ENCODE measurements around the gene DHRS4L2.
"Not testable (repeated sequence)": the region's sequence is repeated elsewhere in the genome, so short reads cannot be mapped to it uniquely, and the experiment has no call there.

DHRS4L2 gene

GRCh38 chr14:24040692-24041091, 52.0 kb downstream of the DHRS4L2 start:
- no peaks in the 10 kb centered on the region for H3F3A ChIP-seq (ENCODE audit: insufficient read depth)
- no peaks in the 10 kb centered on the region for H3K9me3 ChIP-seq (ENCODE audit: insufficient read depth, low read length)
- no peaks in the 10 kb centered on the region for H3K79me2 ChIP-seq (ENCODE audit: insufficient read depth, low read length)
- no peaks in the 10 kb centered on the region for H4K20me1 ChIP-seq (ENCODE audit: low read depth, low read length)
- no peaks in the 10 kb centered on the region for H3K27me3 ChIP-seq (ENCODE audit: low read length)
- no peak overlapping the region for H3K4me3 ChIP-seq (ENCODE audit: insufficient read depth, low read length, poor library complexity, severe bottlenecking)
- no peak overlapping the region for H2AFZ ChIP-seq (ENCODE audit: low read depth, low read length, severe bottlenecking)
- no peak overlapping the region for H3K27ac ChIP-seq (ENCODE audit: low read depth, low read length)
- no peak overlapping the region for H3K9ac ChIP-seq (ENCODE audit: low read length)
- no peaks in the 10 kb centered on the region for H3K36me3 ChIP-seq (ENCODE audit: low read length)
- H3K9me2 ChIP-seq (replicated peaks; ENCODE audit: insufficient read depth, low read length), result no peaks in the 10 kb centered on the region
- TF ChIP-seq CTCF (IDR thresholded peaks at IDR 0.05; ENCODE audit: insufficient read depth, low read length, poor library complexity, severe bottlenecking), result no peak
- TF ChIP-seq EZH2phosphoT487 (conservative IDR thresholded peaks at IDR 0.05; ENCODE audit: low read length), result no peak
- H3K4me2 ChIP-seq (ENCODE audit: low read depth, low read length, poor library complexity, severe bottlenecking), result no peak overlapping the region

GRCh38 chr14:24042746-24043145, 54.0 kb downstream of the DHRS4L2 start:
- Histone ChIP-seq H4K20me1 (ENCODE audit: low read depth, low read length) (no peaks in the 10 kb centered on the region), H3K4me2 (ENCODE audit: low read depth, low read length, poor library complexity, severe bottlenecking) (no peak overlapping the region), H3K27me3 (ENCODE audit: low read length) (no peaks in the 10 kb centered on the region), H3K36me3 (ENCODE audit: low read length) (no peaks in the 10 kb centered on the region), H3K79me2 (ENCODE audit: insufficient read depth, low read length) (no peaks in the 10 kb centered on the region), H2AFZ (ENCODE audit: low read depth, low read length, severe bottlenecking) (no peak overlapping the region), H3K4me3 (ENCODE audit: insufficient read depth, low read length, poor library complexity, severe bottlenecking) (no peak overlapping the region), H3F3A (ENCODE audit: insufficient read depth) (no peaks in the 10 kb centered on the region), H3K27ac (ENCODE audit: low read depth, low read length) (no peak overlapping the region), H3K9me3 (ENCODE audit: insufficient read depth, low read length) (no peaks in the 10 kb centered on the region), H3K9ac (ENCODE audit: low read length) (no peak overlapping the region), H3K9me2 (replicated peaks; ENCODE audit: insufficient read depth, low read length) (no peaks in the 10 kb centered on the region)
- TF ChIP-seq EZH2phosphoT487 (conservative IDR thresholded peaks at IDR 0.05; ENCODE audit: low read length) (no peak), CTCF (IDR thresholded peaks at IDR 0.05; ENCODE audit: insufficient read depth, low read length, poor library complexity, severe bottlenecking) (no peak)

GRCh38 chr14:24049002-24049401, 60.3 kb downstream of the DHRS4L2 start:
- not testable (repeated sequence) for H3K9me3 ChIP-seq (ENCODE audit: insufficient read depth, low read length); H3K36me3 ChIP-seq (ENCODE audit: low read length); H3K79me2 ChIP-seq (ENCODE audit: insufficient read depth, low read length); H3K9ac ChIP-seq (ENCODE audit: low read length); H2AFZ ChIP-seq (ENCODE audit: low read depth, low read length, severe bottlenecking); H4K20me1 ChIP-seq (ENCODE audit: low read depth, low read length); H3K27me3 ChIP-seq (ENCODE audit: low read length); H3K9me2 ChIP-seq (replicated peaks; ENCODE audit: insufficient read depth, low read length); H3K4me3 ChIP-seq (ENCODE audit: insufficient read depth, low read length, poor library complexity, severe bottlenecking); H3F3A ChIP-seq (ENCODE audit: insufficient read depth); H3K27ac ChIP-seq (ENCODE audit: low read depth, low read length); H3K4me2 ChIP-seq (ENCODE audit: low read depth, low read length, poor library complexity, severe bottlenecking)

GRCh38 chr14:24050753-24051152, 62.0 kb downstream of the DHRS4L2 start:
- not testable (repeated sequence) for H3K27me3 ChIP-seq (ENCODE audit: low read length); H2AFZ ChIP-seq (ENCODE audit: low read depth, low read length, severe bottlenecking); H3K4me2 ChIP-seq (ENCODE audit: low read depth, low read length, poor library complexity, severe bottlenecking); H3K27ac ChIP-seq (ENCODE audit: low read depth, low read length); H4K20me1 ChIP-seq (ENCODE audit: low read depth, low read length); H3F3A ChIP-seq (ENCODE audit: insufficient read depth); H3K9me3 ChIP-seq (ENCODE audit: insufficient read depth, low read length); H3K4me3 ChIP-seq (ENCODE audit: insufficient read depth, low read length, poor library complexity, severe bottlenecking); H3K9ac ChIP-seq (ENCODE audit: low read length); H3K79me2 ChIP-seq (ENCODE audit: insufficient read depth, low read length); H3K9me2 ChIP-seq (replicated peaks; ENCODE audit: insufficient read depth, low read length); H3K36me3 ChIP-seq (ENCODE audit: low read length)

All from SU-DHL-6 (cell line).